Midbrain (tissue), 1 donor: Measurements from ENCODE around the gene KCNJ10.
"Not testable (repeated sequence)": the region's sequence is repeated elsewhere in the genome, so short reads cannot be mapped to it uniquely, and the experiment has no call there.

Experiments used
- DNase-seq: peaks from one replicate; lab custom pipeline; 2025; lab: John Stamatoyannopoulos, UW

KCNJ10 gene

DNA sequence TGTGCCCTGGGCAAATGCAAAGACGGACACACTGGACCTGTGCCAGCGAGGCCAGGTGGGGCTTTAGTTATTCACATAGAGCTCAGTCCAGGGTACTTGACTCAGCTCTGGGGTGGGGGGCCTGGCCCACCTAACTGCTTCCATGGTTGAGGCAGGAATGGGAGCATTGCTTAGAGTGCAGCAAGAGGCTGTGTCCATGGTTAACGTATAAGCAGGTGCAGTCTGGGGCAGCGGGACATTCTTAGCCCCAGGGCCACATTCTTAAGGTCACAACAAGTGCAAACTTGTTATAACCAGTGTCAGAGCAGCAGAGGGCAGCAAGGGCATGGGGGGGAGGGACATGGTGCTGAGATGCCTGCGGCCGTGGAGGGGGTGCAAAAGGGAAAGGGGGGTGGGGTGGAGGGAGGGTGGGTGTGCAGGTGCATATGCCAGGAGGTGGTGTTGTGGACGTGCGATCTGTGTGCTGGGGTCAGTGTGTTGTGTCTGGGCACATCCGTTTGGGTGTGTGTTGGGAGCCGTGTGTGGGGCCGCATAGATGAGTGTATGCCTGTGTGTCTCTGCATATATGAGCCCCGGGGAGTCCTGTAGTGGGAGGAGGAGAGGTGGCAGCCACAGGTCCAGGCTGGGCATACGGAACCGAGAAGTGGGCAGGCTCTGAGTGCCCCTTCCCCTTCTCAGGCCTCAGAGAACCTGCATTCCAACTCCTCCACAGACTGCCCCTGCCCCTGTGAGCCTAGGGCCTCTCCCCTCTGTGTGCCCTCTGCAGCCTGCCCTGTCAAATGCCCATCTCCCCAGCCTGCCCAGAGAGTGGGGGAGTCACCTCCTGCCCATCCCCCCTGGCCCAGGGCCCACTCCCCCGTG lies 8.4 kb downstream of the KCNJ10 start:
- DNase-seq, result peak; percentile 72

DNA sequence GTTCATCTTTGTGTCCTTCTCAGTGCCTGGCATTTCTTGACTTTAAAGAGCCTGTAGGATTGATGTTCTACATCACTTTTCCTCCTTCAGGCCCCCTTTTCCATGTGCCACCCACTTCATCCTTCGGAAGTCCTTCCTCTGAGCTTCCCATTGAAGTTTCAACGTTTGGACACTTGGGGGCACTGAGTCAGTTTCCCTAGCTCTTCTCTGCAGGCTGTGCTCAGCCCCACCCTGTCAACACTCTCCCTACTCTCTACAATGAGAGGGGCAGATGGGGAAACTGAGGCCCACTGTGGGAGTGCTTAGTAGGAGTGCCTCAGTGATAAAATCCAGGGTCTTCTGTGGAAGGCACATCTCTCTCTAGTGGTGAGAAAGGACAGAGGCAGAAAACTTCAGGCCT lies 11.9 kb downstream of the KCNJ10 start:
- peak; percentile 32 for DNase-seq

DNA sequence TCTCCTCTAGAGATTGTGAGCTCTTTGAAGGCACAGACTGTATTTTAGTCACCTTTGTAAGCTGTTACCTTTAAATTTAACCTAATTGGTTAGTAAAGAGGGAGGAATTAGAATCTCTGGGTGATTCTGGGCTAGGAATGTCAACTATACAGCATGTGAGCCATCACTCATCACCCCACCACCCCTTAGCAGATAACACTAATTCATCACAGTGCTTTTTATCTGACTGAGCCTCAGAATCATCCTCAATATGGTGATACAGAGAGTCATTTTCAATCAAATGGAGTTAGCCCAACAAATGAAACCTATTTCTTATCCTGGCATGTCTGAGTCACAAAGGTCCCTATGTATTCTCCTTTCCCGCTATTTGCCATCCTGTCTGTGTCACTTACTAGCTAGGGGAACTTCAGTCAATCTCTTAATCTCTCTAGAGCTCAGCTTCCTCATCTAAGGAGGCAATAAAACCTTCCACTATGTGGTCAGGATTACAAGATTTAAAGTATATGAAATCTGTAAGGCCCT lies 13.3 kb downstream of the KCNJ10 start:
- DNase-seq, result no peak

DNA sequence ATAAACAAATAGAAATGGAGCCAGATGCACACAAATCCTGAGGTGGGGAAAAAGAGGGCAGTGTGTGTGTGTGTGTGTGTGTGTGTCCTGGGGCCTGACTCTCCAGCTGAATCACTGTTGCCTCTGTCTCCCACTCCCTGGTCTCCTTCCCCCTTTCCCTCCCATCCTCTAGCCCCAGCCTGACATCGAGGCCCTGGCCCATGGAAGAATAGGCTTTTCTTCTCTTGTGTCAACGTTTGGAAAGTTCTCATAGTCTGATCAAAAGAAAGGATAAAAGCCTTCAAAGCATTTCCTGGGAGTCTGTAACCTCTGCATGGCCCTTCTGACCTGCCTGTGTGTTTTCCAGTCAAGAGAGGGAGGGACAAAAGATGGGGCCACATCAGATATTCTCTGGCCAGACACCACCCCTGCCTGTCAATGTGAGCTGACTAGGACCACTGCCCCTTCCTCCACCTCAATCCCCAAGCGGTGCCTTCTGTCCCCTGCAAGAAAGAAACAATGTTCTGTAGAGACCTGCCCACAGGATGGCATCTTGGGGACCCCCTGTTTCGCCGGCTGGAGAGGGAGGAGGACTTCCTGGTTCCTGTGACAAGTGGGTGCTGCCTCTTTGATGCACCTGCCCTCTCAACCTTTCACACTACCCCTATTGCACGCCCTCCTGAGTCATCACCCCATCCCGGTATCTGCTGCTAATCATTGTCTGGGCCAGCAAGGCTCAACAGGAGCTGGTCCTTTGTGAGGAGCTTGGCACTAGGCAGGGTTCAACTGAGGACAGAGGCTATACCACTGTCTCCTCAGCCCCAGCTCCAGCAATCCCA lies 16.2 kb downstream of the KCNJ10 start:
- no peak for DNase-seq

DNA sequence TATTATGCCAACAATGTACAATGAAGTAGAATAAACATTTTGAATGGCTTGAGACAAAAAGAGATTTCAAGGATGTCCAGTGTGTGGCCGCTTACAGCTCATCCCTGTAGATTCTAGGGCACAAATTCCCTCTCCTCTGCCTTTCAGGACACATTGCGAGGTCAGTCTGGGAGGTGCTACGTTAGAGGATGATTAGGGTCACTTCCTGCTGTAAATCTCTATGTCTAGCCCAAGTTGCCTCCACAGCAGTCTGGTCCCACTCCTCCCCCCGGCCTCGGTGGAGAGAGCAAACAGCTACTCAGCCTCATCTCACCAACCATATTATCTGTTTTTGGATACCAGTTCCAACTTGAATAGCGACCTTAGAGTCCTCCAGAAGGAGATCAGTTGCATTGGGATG lies 17.0 kb downstream of the KCNJ10 start:
- DNase-seq, result no peak

DNA sequence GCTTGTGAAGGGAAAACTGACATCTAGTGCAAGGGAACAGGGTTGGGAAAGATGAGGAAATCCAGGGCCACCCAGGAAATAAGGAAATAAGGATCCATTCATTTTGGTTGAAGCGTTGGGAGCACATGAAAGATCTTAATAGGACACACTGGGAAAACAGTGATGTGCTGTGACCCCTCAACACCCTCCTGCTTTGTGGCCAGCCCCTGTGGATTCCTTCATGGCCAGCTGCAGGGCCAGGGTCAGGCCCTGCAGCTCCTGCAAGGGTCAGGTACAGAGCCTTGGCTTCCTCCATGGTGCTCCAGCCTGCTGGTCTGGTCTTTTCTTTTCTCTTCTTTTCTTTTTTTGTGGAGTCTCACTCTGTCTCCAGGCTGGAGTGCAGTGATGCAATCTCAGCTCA lies 19.3 kb downstream of the KCNJ10 start:
- no peak for DNase-seq

DNA sequence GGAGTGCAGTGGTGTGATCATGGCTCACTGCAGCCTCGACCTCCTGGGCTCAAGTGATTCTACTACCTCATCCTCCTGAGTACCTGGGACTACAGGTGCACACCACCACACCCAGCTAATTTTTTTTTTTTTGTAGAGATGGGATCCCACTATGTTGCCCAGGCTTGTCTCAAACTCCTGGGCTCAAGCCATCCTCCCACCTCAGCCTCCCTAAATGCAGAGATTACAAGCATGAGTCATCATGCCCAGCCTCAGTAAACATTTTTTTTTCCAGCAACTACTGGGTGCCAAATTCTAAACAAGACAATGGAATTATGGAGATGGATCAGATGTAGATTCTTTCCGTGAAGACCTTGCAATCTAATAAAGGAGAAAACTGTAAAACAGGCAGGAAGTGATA lies 19.8 kb downstream of the KCNJ10 start:
- DNase-seq, result not testable (repeated sequence)

DNA sequence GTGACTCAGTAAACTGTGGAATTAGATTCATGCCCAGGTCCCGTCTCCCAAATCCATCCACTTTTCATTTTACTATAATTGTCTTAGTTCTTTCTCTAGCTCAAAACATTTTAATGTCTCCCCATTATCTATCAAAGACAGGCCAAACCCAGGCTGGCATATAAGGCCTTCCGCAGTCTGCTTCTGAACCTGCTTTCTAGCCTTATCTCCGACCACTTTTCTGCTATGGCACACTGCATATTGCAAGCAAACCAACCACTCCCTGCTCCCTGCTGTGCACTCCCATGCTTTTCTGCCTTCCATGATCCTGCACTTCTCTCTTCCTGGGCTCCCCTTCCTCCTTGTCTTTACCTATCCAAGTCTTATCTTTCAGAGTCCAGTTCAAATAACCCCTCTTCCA lies 20.9 kb downstream of the KCNJ10 start:
- no peak for DNase-seq

DNA sequence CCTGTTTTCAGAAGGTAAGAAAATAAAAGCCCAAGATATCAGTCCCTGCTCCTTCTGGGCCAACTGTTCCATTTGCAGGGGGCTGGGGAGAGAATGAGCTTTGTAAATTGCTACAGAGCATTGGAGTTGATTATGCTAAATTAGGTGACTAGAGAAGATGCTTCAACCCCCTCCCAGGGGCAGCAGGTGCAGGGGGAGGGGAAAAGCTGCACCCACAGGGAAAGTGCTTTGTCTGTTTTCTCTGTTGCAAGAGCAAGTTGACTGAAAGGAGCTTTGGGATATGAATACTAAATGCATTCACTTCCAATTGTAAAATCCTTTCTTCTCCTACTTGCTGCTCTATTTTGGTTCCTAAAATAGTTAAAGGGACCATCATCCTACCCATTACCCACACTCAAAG lies 21.6 kb downstream of the KCNJ10 start:
- no peak for DNase-seq

DNA sequence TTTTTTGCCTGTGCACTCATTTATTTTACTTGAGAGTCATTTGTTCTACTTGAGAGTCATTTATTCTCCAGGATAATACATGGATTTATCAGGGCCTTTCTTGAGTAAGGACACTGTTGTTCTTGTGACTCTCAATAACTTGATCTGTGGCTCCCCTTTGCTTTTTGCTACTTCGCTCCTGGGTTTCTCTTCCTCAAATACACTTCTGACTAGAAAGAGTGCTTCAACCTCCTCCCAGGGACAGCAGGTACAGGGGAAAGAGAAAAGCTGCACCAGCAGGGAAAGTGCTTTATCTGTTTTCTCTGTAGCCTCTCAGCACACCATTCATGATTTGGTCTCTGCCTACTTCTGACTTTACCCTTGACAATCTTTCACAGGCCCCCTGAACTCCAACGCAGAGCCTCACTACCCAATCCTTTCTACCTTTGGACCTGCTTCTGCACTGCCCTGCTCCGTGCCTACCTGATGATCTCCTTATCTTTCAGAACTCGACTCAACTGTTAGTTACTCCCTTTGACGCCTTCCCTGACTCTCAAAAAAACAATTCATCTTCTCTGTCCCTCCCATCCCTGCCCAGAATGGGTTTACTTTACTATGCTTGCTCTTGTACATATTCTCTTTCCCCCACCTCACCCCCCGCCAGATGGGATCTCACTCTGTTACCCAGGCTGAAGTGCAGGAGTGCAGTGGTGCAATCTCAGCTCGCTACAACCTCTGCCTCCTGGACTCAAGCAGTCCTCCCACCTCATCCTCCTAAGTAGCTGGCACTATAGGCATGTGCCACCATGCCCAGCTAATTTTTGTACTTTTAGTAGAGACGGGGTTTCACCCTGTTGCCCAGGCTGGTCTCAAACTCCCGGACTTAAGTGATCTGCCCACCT lies 22.6 kb downstream of the KCNJ10 start:
- DNase-seq, result no peak

DNA sequence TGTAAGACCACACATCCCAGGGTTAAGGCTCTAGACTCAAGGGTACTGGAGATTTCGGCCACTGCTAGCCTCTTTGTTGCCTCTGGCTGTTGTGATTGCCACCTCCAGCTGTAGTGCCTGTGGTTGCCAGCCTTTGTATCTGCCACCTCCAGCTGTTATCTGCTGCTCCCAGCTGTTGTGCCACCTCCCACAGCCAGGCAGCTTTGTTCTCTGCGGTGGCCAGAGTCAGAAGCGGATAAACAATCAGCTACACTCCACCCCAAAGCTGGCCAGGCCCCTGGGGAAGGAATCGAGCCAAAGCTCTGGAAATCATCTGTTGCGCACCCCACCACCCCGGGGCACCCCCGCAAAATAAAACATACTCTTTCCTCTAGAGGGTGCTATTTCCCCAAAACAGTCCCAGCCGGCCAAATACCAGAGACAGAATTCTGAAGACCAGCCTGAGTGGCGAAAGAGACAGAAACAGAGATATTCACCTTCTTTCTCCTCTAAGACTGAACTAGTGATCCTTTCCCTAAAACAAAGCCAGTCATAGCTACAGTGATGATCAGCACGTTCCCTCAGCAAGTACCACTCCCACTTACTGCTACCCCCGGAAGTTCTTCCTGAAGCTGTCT lies 23.4 kb downstream of the KCNJ10 start:
- peak; percentile 93 for DNase-seq

DNA sequence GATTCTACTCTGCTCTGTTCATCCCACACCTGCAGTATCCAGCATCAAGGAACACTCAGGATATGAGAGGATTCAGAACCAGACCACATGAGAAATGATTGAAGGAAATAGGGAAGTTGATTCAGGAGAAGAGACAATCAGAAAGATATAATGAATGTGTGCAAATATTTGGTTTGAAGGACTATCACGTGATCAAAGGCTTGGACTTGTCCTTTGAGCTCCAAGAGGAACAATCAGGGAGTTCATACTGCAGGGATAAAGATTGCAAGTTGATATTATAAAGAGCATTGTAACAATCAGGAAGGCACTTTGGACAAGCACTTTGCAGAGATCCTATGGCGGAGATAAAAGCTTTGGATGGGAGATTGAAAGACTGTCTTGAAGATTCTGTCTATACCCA lies 24.3 kb downstream of the KCNJ10 start:
- DNase-seq, result peak; percentile 24

DNA sequence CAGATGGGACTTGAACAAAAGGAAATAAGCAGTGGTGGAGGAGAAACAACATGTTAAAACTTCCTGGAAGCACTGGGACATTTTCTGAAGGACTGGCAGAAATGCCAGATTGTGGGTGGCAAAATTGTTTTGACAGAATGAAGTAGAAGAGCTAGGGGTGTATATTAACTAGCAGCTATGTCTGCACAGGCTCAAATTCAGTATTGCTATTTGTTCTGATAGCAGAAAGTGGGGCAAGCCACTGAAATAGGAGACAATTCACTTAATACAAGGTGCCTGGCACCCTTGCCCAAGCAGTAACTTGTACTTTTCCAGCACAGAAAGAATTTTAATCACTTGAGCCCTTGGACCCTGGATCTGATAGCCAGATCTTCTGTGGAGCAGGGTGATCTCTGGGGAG lies 26.4 kb downstream of the KCNJ10 start:
- DNase-seq, result no peak

DNA sequence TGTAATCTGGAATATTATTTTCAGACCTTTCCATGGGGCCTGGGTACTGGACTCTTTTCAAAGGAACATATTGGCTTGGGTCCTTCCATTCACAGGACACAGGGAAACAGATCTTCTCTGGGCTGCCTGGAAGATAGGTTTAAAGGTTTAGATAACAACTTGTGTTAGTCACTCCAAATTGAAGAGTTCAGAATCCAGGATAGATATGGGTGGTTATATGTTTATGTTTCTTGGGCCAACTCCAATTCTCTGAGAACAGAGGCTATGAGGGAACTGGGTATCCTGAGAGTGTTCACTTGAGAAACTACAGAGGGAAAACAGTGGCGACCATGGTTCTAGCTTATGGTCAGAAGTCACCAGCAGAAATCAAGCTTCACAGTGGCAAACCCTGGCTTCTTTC lies 29.5 kb downstream of the KCNJ10 start:
- DNase-seq, result no peak

DNA sequence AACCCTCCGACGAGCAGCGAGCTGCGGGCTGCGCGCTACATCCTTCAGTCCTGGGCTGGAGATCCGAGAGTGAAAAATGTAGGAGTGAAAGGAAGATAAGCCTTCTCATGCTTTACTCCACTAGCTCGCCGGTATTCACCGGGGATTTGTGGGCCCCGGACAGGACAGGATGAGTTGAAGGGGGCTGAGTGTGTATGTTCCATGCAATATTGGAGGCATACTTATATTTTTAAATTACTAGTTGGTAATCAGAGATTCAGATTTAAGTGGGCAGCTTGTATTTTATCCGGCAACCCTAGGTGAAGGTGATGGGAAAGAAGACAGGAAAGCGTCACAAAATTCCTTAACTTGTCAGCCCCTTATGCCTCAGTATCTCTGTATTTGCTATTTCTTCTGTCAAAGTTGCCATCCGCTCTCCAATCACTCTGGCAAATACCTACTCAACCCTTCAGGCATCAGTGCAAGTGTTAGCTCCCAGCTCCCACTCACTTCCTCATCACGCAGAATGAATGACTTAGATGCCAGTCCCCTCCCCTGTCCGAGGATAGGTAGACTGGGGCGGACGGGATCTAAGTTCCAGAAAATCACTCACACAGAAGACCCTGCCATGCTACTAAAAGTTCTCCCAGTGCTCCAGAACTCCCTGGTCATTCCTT lies 37.7 kb downstream of the KCNJ10 start:
- no peak for DNase-seq

DNA sequence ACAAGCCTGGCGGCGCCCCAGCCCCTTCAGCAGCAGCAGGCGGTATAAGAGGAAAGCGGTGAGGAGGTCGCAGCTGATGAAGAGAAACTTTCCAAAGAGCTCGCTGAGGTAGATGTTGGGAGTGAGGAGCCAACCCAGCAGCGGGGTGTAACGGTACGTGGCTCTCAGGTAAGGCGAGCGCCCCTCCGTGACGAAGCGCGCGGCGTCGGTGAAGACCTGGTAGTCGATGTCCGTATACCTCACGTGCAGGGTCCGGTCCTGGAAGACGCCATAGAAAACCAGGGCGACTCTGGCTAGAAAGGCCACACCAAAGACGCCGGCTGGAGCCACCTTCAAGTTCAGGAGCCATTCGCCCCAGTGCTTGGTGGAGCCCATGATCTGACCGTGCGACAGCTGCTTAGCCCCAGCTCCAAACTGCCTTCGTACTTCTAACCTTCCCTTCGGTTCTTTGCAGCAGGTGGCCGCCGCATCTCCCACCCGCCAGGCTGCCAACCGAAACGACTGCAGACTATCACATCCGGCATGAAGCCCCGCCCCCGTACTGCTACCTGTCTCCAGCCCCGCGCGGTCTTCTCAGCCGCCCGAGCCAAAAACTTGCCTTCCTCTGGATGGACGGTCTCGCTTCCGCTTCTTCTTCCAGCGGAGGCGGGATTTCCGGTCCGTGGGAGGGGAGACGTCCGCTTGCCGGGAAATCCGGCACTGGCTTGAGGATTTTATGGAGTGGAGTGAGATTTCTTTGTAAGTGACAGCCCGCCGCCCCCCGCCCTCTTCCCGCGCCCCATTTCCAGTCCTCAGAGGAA lies 38.4 kb downstream of the KCNJ10 start, which contains the start of gene PIGM:
Gene PIGM, minus strand, starts transcription at position 626 of the 800 bp plus-strand sequence. Its CDS starts 251 bp downstream, at position 375.
- DNase-seq, result peak; percentile 95

DNA sequence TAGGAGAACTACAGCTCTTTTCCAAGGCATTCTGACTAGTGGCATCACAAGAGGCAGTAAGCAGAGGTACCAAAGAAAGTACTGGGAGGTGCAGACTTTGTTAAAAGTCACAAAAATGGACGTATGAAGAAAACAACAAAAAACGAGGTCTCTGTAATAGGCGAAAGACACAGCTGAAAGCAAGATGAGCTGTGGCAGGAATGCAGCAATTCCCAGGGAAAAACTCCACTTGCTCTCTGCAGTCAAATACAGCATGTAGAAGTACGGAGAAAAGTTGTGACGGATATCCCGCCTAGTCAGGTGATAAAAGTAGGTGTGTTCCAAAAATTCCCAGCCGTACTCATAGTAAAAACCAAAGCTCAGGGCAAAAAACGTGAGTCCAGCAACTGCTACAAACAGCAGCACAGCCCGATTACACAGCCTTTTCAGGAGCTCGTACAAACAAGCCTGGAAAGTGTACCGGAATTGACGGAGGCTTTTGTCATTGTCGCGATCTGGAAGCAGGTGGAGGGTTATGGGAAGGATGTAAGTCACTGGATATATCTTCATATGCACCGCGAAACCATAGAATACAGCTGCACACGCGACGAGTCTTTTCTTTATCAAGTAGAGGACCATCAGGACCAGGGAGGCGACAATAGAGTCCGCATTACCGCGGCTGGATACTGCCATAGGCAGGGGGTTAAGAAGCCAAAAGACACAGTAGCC lies 39.1 kb downstream of the KCNJ10 start:
- no peak for DNase-seq

DNA sequence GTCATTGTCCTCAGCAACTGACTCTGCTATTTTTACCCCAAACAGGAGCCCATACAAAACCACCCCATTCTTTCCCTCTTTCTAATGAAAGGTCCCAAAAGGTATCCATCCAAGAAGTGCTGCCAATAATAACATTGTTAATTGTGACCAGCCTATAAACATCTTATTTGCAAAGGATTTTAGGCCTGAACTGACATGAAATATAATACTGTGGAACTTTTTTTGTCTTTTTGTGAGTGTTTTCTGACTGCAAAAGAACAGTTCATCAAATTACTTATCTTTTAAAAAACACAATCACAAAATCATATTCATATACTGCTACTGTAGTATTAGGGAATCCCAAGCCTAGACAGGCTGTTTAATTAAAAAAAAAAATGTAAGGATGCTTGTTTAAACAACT lies 41.5 kb downstream of the KCNJ10 start:
- no peak for DNase-seq

DNA sequence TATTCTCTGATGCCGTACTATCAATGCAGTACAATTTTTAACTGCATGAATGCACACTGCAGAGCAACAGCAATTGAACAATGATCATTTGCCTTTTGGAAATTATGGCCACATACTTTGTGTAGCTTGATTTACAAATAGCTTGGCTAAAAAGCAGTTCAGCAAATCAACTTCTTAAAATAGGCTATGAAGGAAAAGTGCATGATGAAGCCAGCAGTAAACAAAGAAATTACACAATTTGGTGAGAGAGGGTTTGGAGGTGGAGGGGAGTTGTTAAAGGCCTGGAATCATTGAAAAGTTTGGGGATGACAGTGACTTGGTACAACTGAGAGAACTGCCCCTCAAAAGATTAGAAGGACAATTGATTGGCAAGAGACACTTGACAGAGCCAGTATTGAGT lies 44.6 kb downstream of the KCNJ10 start:
- no peak for DNase-seq
